GM06990 (cell line): ENCODE data around the gene TSR1.

ENCODE experiments used
- DNase-seq: peaks from one replicate; pipeline ENCODE4 v3.0.0-alpha.2; 2011; ENCODE audit not compliant: insufficient read length; ENCODE audit errors: extremely low read depth
- H3K27me3 ChIP-seq: replicated peaks from 2 replicates; pipeline ENCODE4 v1.6.0; 2011; ENCODE audit warnings: low read length; ENCODE audit not compliant: control insufficient read depth, insufficient read depth
- H3K36me3 ChIP-seq: 2 replicates; pipeline ENCODE4 v1.5.1; 2011; ENCODE audit warnings: low read length; ENCODE audit not compliant: control insufficient read depth, insufficient read depth
- H3K4me3 ChIP-seq: replicated peaks from 2 replicates; pipeline ENCODE4 v1.5.1; 2011; ENCODE audit warnings: low read depth, mild to moderate bottlenecking, control low read depth, low read length
- CTCF ChIP-seq: IDR thresholded peaks from 2 replicates; pipeline ENCODE4 v1.5.1; 2011; ENCODE audit warnings: low read length, control low read depth, mild to moderate bottlenecking, inconsistent platforms; ENCODE audit not compliant: insufficient read depth, poor library complexity, severe bottlenecking

TSR1 gene

GRCh38 chr17:2380226-2380922, 44.1 kb upstream of the TSR1 start:
- Histone ChIP-seq H3K4me3 (no peak overlapping the region), H3K36me3 (peaks cover 4% of the 10 kb centered on the region), H3K27me3 (no peaks in the 10 kb centered on the region)
- DNase-seq, result no peak
- no peak for TF ChIP-seq CTCF

- Histone ChIP-seq H3K36me3 (peaks cover 4% of the 10 kb centered on the region), H3K4me3 (no peak overlapping the region), H3K27me3 (no peaks in the 10 kb centered on the region)
- DNase-seq, result no peak
- TF ChIP-seq CTCF, result no peak
Observed at GRCh38 chr17:2379489-2380225, 43.4 kb upstream of the TSR1 start.

GRCh38 chr17:2378905-2379304, 42.6 kb upstream of the TSR1 start:
- no peaks in the 10 kb centered on the region for H3K27me3 ChIP-seq
- no peak for TF ChIP-seq CTCF
- H3K4me3 ChIP-seq, result no peak overlapping the region
- peaks cover 4% of the 10 kb centered on the region for H3K36me3 ChIP-seq
- no peak for DNase-seq

GRCh38 chr17:2377659-2378058, 41.4 kb upstream of the TSR1 start:
- TF ChIP-seq CTCF, result no peak
- Histone ChIP-seq H3K4me3 (no peak overlapping the region), H3K27me3 (no peaks in the 10 kb centered on the region), H3K36me3 (peaks cover 6% of the 10 kb centered on the region)
- no peak for DNase-seq

GRCh38 chr17:2376107-2376506, 39.9 kb upstream of the TSR1 start:
- no peak for DNase-seq
- TF ChIP-seq CTCF, result no peak
- H3K36me3 ChIP-seq, result peaks cover 6% of the 10 kb centered on the region
- H3K4me3 ChIP-seq, result no peak overlapping the region
- H3K27me3 ChIP-seq, result no peaks in the 10 kb centered on the region
